ENCODE measurements around the gene ANO4.

DNA sequence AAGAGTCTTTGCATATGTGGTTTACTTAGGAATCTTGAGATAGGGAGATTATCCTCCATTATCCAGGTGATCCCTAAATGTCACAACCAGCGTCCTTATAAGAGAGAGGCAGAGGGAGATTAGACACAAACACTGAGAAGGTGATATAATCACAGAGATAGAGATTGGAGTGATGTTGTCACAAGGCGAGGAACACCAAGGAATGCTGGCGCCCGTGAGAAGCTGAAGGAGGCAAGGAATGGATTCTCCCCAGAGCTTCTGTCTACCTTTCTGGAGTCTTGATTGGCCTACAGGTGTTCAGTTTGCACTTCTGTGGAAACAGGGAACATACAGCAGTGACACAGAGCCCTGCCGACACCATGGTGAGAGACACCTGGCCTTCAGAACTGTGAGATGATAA, 101.6 kb downstream of the ANO4 start:
- TF ChIP-seq, protein P1, sequence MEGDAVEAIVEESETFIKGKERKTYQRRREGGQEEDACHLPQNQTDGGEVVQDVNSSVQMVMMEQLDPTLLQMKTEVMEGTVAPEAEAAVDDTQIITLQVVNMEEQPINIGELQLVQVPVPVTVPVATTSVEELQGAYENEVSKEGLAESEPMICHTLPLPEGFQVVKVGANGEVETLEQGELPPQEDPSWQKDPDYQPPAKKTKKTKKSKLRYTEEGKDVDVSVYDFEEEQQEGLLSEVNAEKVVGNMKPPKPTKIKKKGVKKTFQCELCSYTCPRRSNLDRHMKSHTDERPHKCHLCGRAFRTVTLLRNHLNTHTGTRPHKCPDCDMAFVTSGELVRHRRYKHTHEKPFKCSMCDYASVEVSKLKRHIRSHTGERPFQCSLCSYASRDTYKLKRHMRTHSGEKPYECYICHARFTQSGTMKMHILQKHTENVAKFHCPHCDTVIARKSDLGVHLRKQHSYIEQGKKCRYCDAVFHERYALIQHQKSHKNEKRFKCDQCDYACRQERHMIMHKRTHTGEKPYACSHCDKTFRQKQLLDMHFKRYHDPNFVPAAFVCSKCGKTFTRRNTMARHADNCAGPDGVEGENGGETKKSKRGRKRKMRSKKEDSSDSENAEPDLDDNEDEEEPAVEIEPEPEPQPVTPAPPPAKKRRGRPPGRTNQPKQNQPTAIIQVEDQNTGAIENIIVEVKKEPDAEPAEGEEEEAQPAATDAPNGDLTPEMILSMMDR (tag by site-specific recombination; IDR thresholded peaks at IDR 0.05), result no peak
- TF ChIP-seq ZNF544 (tag by site-specific recombination; IDR thresholded peaks at IDR 0.05) (no peak), TCF7L2 (IDR thresholded peaks at IDR 0.05; ENCODE audit: borderline replicate concordance, low read depth, low read length) (no peak)

Measured in HEK293 (cell line).